Measurements from ENCODE around the gene GSG1L. TPM values are rescaled to one million over a fixed set of nuclear protein-coding genes. Genes with fewer than 3 reads are reported as not detected.

GSG1L gene
- total and polyA plus RNA-seq, 9 of the 15 experiments (the other 6 are each of a cell fraction or from before 2014, with no cell fraction given) = not detected

DNA sequence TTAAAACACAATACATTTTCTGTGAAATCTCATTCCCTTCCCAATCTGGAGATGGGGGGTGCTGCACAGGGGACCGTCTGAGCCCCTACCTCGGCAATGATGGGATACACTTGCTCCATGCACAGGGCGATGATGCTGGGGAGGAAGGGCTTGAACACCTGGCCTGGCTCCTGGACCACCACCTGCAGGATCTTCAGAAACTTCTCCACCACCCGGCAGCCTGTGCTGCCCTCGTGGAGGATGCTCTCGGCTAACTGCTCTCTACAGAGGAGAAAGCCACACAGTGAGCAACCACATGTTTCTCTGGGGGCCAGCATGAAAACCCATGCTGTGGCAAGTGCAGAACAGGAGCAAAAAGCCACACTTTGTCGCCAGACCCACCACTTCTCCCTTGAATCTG, 42.4 kb upstream of the GSG1L start (continued):
- no peak for TF ChIP-seq ZKSCAN1 (IDR thresholded peaks at IDR 0.05; ENCODE audit: low read depth, low read length)
- no peak for TF ChIP-seq SIN3B (IDR thresholded peaks at IDR 0.05; ENCODE audit: low read depth)
- no peak for TF ChIP-seq FOXM1 (IDR thresholded peaks at IDR 0.05; ENCODE audit: low read depth)
- no peak for TF ChIP-seq FOXM1 (CRISPR knock-in tag; IDR thresholded peaks at IDR 0.05; ENCODE audit: low read depth)
- no peak for TF ChIP-seq MTF1 (CRISPR knock-in tag; IDR thresholded peaks at IDR 0.05; ENCODE audit: borderline replicate concordance)
- TF ChIP-seq, protein P1, sequence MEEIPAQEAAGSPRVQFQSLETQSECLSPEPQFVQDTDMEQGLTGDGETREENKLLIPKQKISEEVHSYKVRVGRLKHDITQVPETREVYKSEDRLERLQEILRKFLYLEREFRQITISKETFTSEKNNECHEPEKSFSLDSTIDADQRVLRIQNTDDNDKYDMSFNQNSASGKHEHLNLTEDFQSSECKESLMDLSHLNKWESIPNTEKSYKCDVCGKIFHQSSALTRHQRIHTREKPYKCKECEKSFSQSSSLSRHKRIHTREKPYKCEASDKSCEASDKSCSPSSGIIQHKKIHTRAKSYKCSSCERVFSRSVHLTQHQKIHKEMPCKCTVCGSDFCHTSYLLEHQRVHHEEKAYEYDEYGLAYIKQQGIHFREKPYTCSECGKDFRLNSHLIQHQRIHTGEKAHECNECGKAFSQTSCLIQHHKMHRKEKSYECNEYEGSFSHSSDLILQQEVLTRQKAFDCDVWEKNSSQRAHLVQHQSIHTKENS (CRISPR knock-in tag; IDR thresholded peaks at IDR 0.05) = no peak
- no peak for TF ChIP-seq ZBTB7A (IDR thresholded peaks at IDR 0.05; ENCODE audit: borderline replicate concordance, control insufficient read depth, low read depth, low read length)
- no peak for TF ChIP-seq RNF2 (IDR thresholded peaks at IDR 0.05)
- TF ChIP-seq NR3C1 (CRISPR knock-in tag; IDR thresholded peaks at IDR 0.05) = no peak
- TF ChIP-seq, protein P2, sequence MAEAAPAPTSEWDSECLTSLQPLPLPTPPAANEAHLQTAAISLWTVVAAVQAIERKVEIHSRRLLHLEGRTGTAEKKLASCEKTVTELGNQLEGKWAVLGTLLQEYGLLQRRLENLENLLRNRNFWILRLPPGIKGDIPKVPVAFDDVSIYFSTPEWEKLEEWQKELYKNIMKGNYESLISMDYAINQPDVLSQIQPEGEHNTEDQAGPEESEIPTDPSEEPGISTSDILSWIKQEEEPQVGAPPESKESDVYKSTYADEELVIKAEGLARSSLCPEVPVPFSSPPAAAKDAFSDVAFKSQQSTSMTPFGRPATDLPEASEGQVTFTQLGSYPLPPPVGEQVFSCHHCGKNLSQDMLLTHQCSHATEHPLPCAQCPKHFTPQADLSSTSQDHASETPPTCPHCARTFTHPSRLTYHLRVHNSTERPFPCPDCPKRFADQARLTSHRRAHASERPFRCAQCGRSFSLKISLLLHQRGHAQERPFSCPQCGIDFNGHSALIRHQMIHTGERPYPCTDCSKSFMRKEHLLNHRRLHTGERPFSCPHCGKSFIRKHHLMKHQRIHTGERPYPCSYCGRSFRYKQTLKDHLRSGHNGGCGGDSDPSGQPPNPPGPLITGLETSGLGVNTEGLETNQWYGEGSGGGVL (CRISPR knock-in tag; IDR thresholded peaks at IDR 0.05) = no peak

Data from K562 (cell line).